KMS-11 (cell line): ENCODE results near the gene DPY19L1.

Experiments used
- H2AFZ ChIP-seq: fragments of 200-600 bp; sonication (generic); 2 replicates; pipeline ENCODE4 v1.6.1; 2016; ENCODE audit warnings: antibody characterized with exemption, mixed run types, low read depth
- H3K27ac ChIP-seq: fragments of 200-600 bp; sonication (generic); 2 replicates; pipeline ENCODE4 v1.6.1; 2016; ENCODE audit warnings: mild to moderate bottlenecking, mixed run types
- H3K27me3 ChIP-seq: fragments of 200-600 bp; sonication (generic); 2 replicates; pipeline ENCODE4 v1.6.1; 2017; ENCODE audit warnings: mild to moderate bottlenecking, low read depth, mixed run types, moderate library complexity; ENCODE audit not compliant: insufficient read depth
- H3K36me3 ChIP-seq: fragments of 200-600 bp; sonication (generic); 2 replicates; pipeline ENCODE4 v1.6.1; 2017; ENCODE audit warnings: mild to moderate bottlenecking, mixed run types; ENCODE audit not compliant: insufficient read depth
- H3K4me1 ChIP-seq: fragments of 200-600 bp; sonication (generic); 2 replicates; pipeline ENCODE4 v1.6.1; 2016; ENCODE audit warnings: mild to moderate bottlenecking, low read depth, mixed run types; ENCODE audit not compliant: poor library complexity, severe bottlenecking
- H3K4me2 ChIP-seq: fragments of 200-600 bp; sonication (generic); 2 replicates; pipeline ENCODE4 v1.7.0; 2016; ENCODE audit warnings: mild to moderate bottlenecking, mixed run types
- H3K4me3 ChIP-seq: fragments of 200-600 bp; sonication (generic); IDR thresholded peaks from 2 replicates; pipeline ENCODE4 v1.6.1; 2017; ENCODE audit warnings: low read depth, low read length, mixed read lengths; ENCODE audit not compliant: insufficient read depth
- H3K79me2 ChIP-seq: fragments of 200-600 bp; sonication (generic); 2 replicates; pipeline ENCODE4 v1.6.1; 2016; ENCODE audit warnings: low read depth, mixed run types; ENCODE audit not compliant: insufficient read depth
- H3K9ac ChIP-seq: fragments of 200-600 bp; sonication (generic); 2 replicates; pipeline ENCODE4 v1.6.1; 2016; ENCODE audit warnings: mild to moderate bottlenecking, mixed run types
- H4K20me1 ChIP-seq: fragments of 200-600 bp; sonication (generic); 2 replicates; pipeline ENCODE4 v1.6.1; 2016; ENCODE audit warnings: mild to moderate bottlenecking, mixed run types; ENCODE audit not compliant: insufficient read depth
- TF ChIP-seq, protein P1 (sequence below): fragments of 200-600 bp; sonication (generic); conservative IDR thresholded peaks from 2 replicates; pipeline ENCODE4 v1.6.1; 2017; ENCODE audit warnings: low read depth, mild to moderate bottlenecking, antibody characterized with exemption, low read length, moderate library complexity, mixed read lengths

Gene DPY19L1

GRCh38 chr7:35026150-35026549 is 11.1 kb downstream of the DPY19L1 start:
- TF ChIP-seq, protein P1, sequence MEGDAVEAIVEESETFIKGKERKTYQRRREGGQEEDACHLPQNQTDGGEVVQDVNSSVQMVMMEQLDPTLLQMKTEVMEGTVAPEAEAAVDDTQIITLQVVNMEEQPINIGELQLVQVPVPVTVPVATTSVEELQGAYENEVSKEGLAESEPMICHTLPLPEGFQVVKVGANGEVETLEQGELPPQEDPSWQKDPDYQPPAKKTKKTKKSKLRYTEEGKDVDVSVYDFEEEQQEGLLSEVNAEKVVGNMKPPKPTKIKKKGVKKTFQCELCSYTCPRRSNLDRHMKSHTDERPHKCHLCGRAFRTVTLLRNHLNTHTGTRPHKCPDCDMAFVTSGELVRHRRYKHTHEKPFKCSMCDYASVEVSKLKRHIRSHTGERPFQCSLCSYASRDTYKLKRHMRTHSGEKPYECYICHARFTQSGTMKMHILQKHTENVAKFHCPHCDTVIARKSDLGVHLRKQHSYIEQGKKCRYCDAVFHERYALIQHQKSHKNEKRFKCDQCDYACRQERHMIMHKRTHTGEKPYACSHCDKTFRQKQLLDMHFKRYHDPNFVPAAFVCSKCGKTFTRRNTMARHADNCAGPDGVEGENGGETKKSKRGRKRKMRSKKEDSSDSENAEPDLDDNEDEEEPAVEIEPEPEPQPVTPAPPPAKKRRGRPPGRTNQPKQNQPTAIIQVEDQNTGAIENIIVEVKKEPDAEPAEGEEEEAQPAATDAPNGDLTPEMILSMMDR = no peak
- Histone ChIP-seq H3K4me3 (no peak overlapping the region), H3K27ac (peak overlapping the region; percentile 76; the same call in 1 of the 2 replicates), H3K27me3 (no peaks in the 10 kb centered on the region), H3K79me2 (peaks cover 90% of the 10 kb centered on the region), H2AFZ (no peak overlapping the region), H3K9ac (no peak overlapping the region), H3K4me2 (peak overlapping the region; percentile 77; the same call in 1 of the 2 replicates), H3K4me1 (peaks cover 69% of the 10 kb centered on the region), H3K36me3 (no peaks in the 10 kb centered on the region), H4K20me1 (no peaks in the 10 kb centered on the region)

DNA sequence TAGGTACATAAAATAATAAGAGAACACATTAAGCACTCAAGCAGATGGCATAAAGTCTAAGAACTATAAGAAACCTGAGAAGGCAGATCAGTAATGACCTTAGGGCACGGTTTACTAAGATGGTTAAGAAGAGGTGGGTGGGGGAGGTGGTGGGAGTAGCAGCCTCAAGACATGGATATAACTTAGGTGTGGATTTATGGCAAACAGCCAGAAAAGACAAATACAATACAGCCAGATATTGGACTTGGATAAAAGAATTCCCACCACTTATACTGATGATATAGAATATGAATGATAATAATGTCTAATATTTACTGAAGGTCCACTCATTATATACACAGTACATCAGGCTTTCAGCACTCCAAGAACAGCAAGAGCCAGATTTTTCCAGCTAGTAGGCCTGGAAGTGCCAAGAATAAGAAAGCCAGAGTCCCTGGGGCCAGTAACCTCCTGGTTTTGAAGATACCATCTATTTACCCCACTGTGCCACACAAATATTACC is 11.9 kb downstream of the DPY19L1 start:
- H3K27ac ChIP-seq = peak overlapping the region; percentile 76; the same call in 1 of the 2 replicates
- H2AFZ ChIP-seq = no peak overlapping the region
- no peak overlapping the region for H3K4me3 ChIP-seq
- no peak overlapping the region for H3K9ac ChIP-seq
- H3K4me2 ChIP-seq = peak overlapping the region; percentile 77
- H3K36me3 ChIP-seq = no peaks in the 10 kb centered on the region
- H4K20me1 ChIP-seq = no peaks in the 10 kb centered on the region
- H3K27me3 ChIP-seq = no peaks in the 10 kb centered on the region
- TF ChIP-seq, protein P1 = no peak
- H3K79me2 ChIP-seq = peaks cover 90% of the 10 kb centered on the region
- H3K4me1 ChIP-seq = peaks cover 76% of the 10 kb centered on the region

- Histone ChIP-seq H3K4me3 (no peak overlapping the region), H3K36me3 (no peaks in the 10 kb centered on the region), H3K9ac (peak overlapping the region; percentile 33; the same call in 1 of the 2 replicates), H3K4me2 (peak overlapping the region; percentile 77), H4K20me1 (no peaks in the 10 kb centered on the region), H2AFZ (no peak overlapping the region; the same call in 1 of the 2 replicates), H3K79me2 (peaks cover 89% of the 10 kb centered on the region), H3K27ac (peak overlapping the region; percentile 76), H3K27me3 (no peaks in the 10 kb centered on the region), H3K4me1 (peaks cover 83% of the 10 kb centered on the region)
- TF ChIP-seq, protein P1 = no peak
These were observed 13.0 kb downstream of the DPY19L1 start for GRCh38 chr7:35024298-35024697.

DNA sequence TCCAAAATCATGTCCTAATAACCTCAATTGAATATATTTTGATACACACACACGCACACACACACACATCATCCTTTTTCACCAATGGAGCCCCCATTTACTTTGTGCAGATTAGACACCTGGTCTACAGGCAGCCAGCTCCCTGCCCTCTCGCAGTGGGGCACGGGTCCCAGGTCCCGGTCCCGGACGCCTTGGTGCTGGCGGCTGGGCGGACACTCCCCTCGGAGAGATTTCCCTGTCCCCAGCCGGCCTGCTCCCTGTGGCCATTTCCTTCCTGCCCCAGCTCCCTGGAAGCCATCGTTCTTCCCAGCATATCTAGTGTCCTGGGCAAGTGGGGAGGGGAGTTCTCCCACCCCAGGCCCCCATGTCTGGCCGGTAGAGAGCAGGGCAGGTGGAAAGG is 14.6 kb downstream of the DPY19L1 start:
- Histone ChIP-seq H3K4me1 (peaks cover 76% of the 10 kb centered on the region), H3K9ac (peak overlapping the region; percentile 46; the same call in 1 of the 2 replicates)

More for the DNA sequence above, 14.6 kb downstream of the DPY19L1 start:
- TF ChIP-seq, protein P1 = no peak
- Histone ChIP-seq H3K4me2 (peak overlapping the region; percentile 94), H4K20me1 (no peaks in the 10 kb centered on the region), H3K27ac (peak overlapping the region; percentile 76), H3K4me3 (no peak overlapping the region), H3K79me2 (peaks cover 88% of the 10 kb centered on the region), H3K36me3 (no peaks in the 10 kb centered on the region), H2AFZ (no peak overlapping the region), H3K27me3 (no peaks in the 10 kb centered on the region)
